Measurements from ENCODE around the gene PIK3AP1. TPM values are rescaled to one million over a fixed set of nuclear protein-coding genes. Genes with fewer than 3 reads are reported as not detected.

Gene PIK3AP1
- total RNA-seq, 4 donors from 2014 or later = 1.4 to 3.2 (median 2.8) TPM

DNA sequence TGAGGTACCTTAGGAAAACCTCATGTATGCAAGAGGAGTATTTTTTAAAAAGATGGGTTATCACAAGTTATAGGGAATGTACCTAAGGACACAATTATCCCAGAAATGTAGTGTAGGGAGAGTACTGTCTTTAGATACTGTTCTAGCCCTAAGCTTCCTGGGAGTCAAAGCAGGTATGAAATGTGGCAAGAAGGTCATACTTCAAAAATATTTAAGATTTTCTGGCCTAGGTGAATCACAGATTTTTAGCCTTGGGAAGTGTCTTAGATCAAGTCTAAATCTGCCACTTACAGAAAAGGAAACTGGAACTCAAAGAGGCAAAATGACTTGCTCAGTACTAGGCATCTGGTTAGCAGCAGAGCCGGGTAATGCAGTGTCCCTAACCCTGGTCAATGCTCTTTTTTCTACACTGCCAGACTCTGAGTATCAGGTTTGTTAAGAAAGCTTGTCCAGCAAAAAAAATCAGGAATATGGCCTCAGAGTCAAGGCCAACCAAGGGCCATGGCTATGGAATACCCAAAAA, 13.9 kb downstream of the PIK3AP1 start:
- H3K27ac ChIP-seq = no peak overlapping the region
- ATAC-seq (no peak), DNase-seq (no peak)
- no peaks in the 10 kb centered on the region for H3K27me3 ChIP-seq
- H3K4me3 ChIP-seq = no peak overlapping the region
- no peaks in the 10 kb centered on the region for H3K9me3 ChIP-seq
- TF ChIP-seq, protein P1, sequence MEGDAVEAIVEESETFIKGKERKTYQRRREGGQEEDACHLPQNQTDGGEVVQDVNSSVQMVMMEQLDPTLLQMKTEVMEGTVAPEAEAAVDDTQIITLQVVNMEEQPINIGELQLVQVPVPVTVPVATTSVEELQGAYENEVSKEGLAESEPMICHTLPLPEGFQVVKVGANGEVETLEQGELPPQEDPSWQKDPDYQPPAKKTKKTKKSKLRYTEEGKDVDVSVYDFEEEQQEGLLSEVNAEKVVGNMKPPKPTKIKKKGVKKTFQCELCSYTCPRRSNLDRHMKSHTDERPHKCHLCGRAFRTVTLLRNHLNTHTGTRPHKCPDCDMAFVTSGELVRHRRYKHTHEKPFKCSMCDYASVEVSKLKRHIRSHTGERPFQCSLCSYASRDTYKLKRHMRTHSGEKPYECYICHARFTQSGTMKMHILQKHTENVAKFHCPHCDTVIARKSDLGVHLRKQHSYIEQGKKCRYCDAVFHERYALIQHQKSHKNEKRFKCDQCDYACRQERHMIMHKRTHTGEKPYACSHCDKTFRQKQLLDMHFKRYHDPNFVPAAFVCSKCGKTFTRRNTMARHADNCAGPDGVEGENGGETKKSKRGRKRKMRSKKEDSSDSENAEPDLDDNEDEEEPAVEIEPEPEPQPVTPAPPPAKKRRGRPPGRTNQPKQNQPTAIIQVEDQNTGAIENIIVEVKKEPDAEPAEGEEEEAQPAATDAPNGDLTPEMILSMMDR (IDR thresholded peaks at IDR 0.05 in 4 of 5, conservative IDR thresholded peaks at IDR 0.05 in 1 of 5) = no peak
- TF ChIP-seq POLR2A (IDR thresholded peaks at IDR 0.05) = no peak
- no peaks in the 10 kb centered on the region for H3K36me3 ChIP-seq
- no peaks in the 10 kb centered on the region for H3K4me1 ChIP-seq
- intact Hi-C loops (cut with DNase I; ENCODE audit: low total_unique reads) = no loop called here
- in situ Hi-C loops (cut with MboI; ENCODE audit: low sequenced_read_pairs in 4 of 4) = no loop called here

DNA sequence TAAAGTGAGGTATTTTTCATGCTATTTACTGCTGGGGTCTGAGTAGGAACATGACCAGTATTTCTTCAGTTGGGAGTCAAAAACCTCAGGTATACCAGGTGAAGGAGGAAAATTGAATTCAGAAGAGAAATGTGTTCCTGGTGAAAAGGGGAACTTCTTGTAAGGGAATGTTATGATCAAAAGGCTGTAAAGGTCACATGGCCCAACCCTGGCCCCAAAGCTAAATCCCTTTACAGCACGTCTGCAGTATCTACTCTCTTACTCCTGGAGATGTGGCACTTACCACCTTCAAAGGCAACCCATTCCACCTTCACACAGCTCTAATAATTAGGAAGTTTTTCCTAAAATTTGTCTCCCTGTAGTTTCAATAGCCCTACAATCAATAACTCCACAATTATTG, 15.2 kb downstream of the PIK3AP1 start:
- ATAC-seq (no peak), DNase-seq (no peak)
- H3K4me3 ChIP-seq = no peak overlapping the region
- no peaks in the 10 kb centered on the region for H3K27me3 ChIP-seq
- no peaks in the 10 kb centered on the region for H3K36me3 ChIP-seq
- intact Hi-C loops (cut with DNase I; ENCODE audit: low total_unique reads) = no loop called here
- no peak overlapping the region for H3K27ac ChIP-seq
- H3K4me1 ChIP-seq = no peaks in the 10 kb centered on the region
- in situ Hi-C loops (cut with MboI; ENCODE audit: low sequenced_read_pairs in 4 of 4) = no loop called here
- H3K9me3 ChIP-seq = no peaks in the 10 kb centered on the region
- no peak for TF ChIP-seq POLR2A (IDR thresholded peaks at IDR 0.05)
- TF ChIP-seq, protein P1 (IDR thresholded peaks at IDR 0.05 in 4 of 5, conservative IDR thresholded peaks at IDR 0.05 in 1 of 5) = no peak

DNA sequence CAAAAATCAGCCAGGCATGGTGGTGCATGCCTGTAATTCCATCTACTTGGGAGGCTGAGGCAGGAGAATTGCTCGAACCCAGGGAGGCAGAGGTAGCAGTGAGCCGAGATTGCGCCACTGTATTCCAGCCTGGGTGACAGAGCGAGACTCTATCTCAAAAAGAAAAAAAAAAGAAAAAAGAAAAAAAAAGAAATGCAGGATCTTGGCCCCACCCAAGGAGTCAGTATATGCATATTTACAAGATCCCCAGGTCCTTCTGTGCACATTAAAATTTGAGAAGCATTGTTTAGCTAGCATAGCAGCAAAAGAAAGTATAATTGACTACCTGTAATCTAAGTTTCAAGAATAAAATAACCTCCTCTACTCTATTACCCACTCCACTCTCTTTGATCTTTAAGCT, 15.8 kb downstream of the PIK3AP1 start:
- Histone ChIP-seq H3K27ac (no peak overlapping the region), H3K9me3 (no peaks in the 10 kb centered on the region), H3K4me3 (no peak overlapping the region), H3K4me1 (no peaks in the 10 kb centered on the region), H3K27me3 (no peaks in the 10 kb centered on the region), H3K36me3 (no peaks in the 10 kb centered on the region)
- TF ChIP-seq, protein P1 (IDR thresholded peaks at IDR 0.05 in 4 of 5, conservative IDR thresholded peaks at IDR 0.05 in 1 of 5) = no peak
- no peak for TF ChIP-seq POLR2A (IDR thresholded peaks at IDR 0.05)
- intact Hi-C loops (cut with DNase I; ENCODE audit: low total_unique reads) (no loop called here), in situ Hi-C loops (cut with MboI; ENCODE audit: low sequenced_read_pairs in 4 of 4) (no loop called here)
- no peak for DNase-seq
- ATAC-seq = no peak

DNA sequence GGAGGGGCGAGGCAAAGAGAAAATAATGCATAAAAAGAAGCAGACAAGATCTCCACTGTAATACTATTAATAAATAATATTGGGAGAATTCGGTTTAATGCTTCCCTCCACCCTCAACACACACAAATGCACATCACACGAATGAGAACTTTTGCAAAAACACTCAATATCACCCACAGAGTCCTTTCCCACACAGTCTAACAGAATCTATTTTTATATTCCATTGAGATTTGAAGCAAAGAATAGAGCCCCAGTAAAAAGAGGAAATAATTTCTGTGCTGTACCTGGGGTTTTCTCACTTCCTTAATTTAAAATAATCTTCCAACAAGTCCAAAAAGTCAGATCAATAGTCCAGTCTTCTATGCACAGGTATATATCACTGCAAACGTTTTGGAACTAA, 17.0 kb downstream of the PIK3AP1 start:
- no peaks in the 10 kb centered on the region for H3K9me3 ChIP-seq
- ATAC-seq (no peak), DNase-seq (no peak)
- H3K4me3 ChIP-seq = no peak overlapping the region
- no peak overlapping the region for H3K27ac ChIP-seq
- no peaks in the 10 kb centered on the region for H3K4me1 ChIP-seq
- H3K36me3 ChIP-seq = no peaks in the 10 kb centered on the region
- no peak for TF ChIP-seq POLR2A (IDR thresholded peaks at IDR 0.05)
- TF ChIP-seq, protein P1 (IDR thresholded peaks at IDR 0.05 in 4 of 5, conservative IDR thresholded peaks at IDR 0.05 in 1 of 5) = no peak
- no peaks in the 10 kb centered on the region for H3K27me3 ChIP-seq
- in situ Hi-C loops (cut with MboI; ENCODE audit: low sequenced_read_pairs in 4 of 4) = no loop called here
- intact Hi-C loops (cut with DNase I; ENCODE audit: low total_unique reads) = no loop called here

DNA sequence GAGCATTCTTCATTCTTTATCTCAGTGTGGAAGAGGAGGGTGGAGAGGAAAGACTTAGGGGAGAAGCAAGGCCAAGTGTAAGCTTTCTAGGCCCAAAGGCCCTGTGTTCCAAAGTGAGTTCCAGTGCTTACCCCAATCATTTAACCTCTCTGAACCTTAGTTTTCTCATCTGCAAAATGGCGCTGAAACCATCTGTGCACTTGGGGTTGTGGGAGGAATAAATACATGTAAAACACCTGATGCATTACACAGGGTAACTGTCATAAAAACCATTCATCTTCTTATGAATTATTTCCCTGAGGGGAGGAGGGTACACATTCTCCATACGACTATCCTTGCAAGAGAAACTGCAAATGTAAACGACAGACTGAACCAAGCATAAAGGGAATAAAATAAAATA, 19.0 kb downstream of the PIK3AP1 start:
- no peak for TF ChIP-seq POLR2A (IDR thresholded peaks at IDR 0.05)
- TF ChIP-seq, protein P1 (IDR thresholded peaks at IDR 0.05 in 4 of 5, conservative IDR thresholded peaks at IDR 0.05 in 1 of 5) = no peak
- intact Hi-C loops (cut with DNase I; ENCODE audit: low total_unique reads) = no loop called here
- DNase-seq (no peak), ATAC-seq (no peak)
- no peak overlapping the region for H3K4me3 ChIP-seq
- no peaks in the 10 kb centered on the region for H3K4me1 ChIP-seq
- no peaks in the 10 kb centered on the region for H3K36me3 ChIP-seq
- H3K9me3 ChIP-seq = no peaks in the 10 kb centered on the region
- H3K27me3 ChIP-seq = no peaks in the 10 kb centered on the region
- in situ Hi-C loops (cut with MboI; ENCODE audit: low sequenced_read_pairs in 4 of 4) = no loop called here
- no peak overlapping the region for H3K27ac ChIP-seq

Data from gastrocnemius medialis (tissue), 4 donors.